IMR-90 (cell line): ENCODE data around the gene ALK. TPM values are rescaled to one million over a fixed set of nuclear protein-coding genes. Genes with fewer than 3 reads are reported as not detected.

Experiments
- ATAC-seq: fragments of 200-7000 bp; cut with Tn5 transposase; 2 replicates; pipeline ENCODE4 v1.9.1; 2020; ENCODE audit warnings: low read depth, mild to moderate bottlenecking, moderate library complexity
- BruUV-seq: library from RNA; stranded (reverse); fragments of 400-500 nt; replicated peaks from 2 replicates; lab custom pipeline; 2021; lab: Mats Ljungman, UMichigan
- CTCF ChIA-PET: fragments of 300-600 bp; formaldehyde crosslinking; extraction: SDS; loops from one replicate; lab custom pipeline; 2021; ENCODE audit warnings: antibody characterized with exemption; lab: Yijun Ruan, JAX
- POLR2A ChIA-PET: fragments of 300-600 bp; sonication (Branson Sonifier 250); formaldehyde crosslinking; loops from one replicate; lab custom pipeline; 2022; ENCODE audit warnings: antibody characterized with exemption; ENCODE audit not compliant: unreplicated experiment; lab: Charles Lee
- DNase-seq: peaks from one replicate; pipeline ENCODE4 v3.0.0; 2013
- H2AFZ ChIP-seq: replicated peaks from 2 replicates; pipeline ENCODE3; 2013; ENCODE audit warnings: low read length, mild to moderate bottlenecking; ENCODE audit not compliant: poor library complexity
- H2AK5ac ChIP-seq: 2 replicates; pipeline ENCODE4 v1.6.1; 2013; ENCODE audit warnings: low read depth, low read length, inconsistent platforms
- H2AK9ac ChIP-seq: replicated peaks from 2 replicates; pipeline ENCODE3; 2013; ENCODE audit warnings: mild to moderate bottlenecking, low read depth, low read length, moderate library complexity; ENCODE audit not compliant: poor library complexity
- H2BK120ac ChIP-seq: 2 replicates; pipeline ENCODE4 v1.6.1; 2013; ENCODE audit warnings: low read depth, low read length, inconsistent platforms
- H2BK15ac ChIP-seq: 3 replicates; pipeline ENCODE4 v1.6.1; 2013; ENCODE audit warnings: low read depth, low read length, inconsistent platforms
- H2BK20ac ChIP-seq: 2 replicates; pipeline ENCODE4 v1.6.1; 2013; ENCODE audit warnings: low read depth, mild to moderate bottlenecking, inconsistent platforms, low read length, moderate library complexity
- H2BK5ac ChIP-seq: 2 replicates; pipeline ENCODE4 v1.6.1; 2013; ENCODE audit warnings: mild to moderate bottlenecking, low read depth, low read length, inconsistent platforms; ENCODE audit not compliant: poor library complexity, severe bottlenecking
- H3K14ac ChIP-seq: replicated peaks from 2 replicates; pipeline ENCODE4 v1.6.1; 2013; ENCODE audit warnings: low read depth, low read length, inconsistent platforms
- H3K18ac ChIP-seq: 2 replicates; pipeline ENCODE4 v1.6.1; 2013; ENCODE audit warnings: low read depth, low read length, control low read depth
- H3K23ac ChIP-seq: 2 replicates; pipeline ENCODE4 v1.6.1; 2013; ENCODE audit warnings: low read depth, low read length, inconsistent platforms
- H3K27ac ChIP-seq: 2 replicates; pipeline ENCODE4 v1.5.1; 2013; ENCODE audit warnings: mild to moderate bottlenecking, control low read depth, low read length; ENCODE audit not compliant: insufficient read depth
- H3K27me3 ChIP-seq: 2 replicates; pipeline ENCODE4 v1.6.1; 2013; ENCODE audit warnings: low read length; ENCODE audit not compliant: control insufficient read depth, insufficient read depth
- H3K36me3 ChIP-seq: 2 replicates; pipeline ENCODE4 v1.6.1; 2013; ENCODE audit warnings: low read length, mixed read lengths; ENCODE audit not compliant: control insufficient read depth, insufficient read depth
- H3K4ac ChIP-seq: 2 replicates; pipeline ENCODE4 v1.6.1; 2013; ENCODE audit warnings: low read depth, low read length, inconsistent platforms
- H3K4me1 ChIP-seq: 2 replicates; pipeline ENCODE4 v1.6.1; 2013; ENCODE audit warnings: low read length, mixed read lengths; ENCODE audit not compliant: control insufficient read depth, insufficient read depth
- H3K4me2 ChIP-seq: 2 replicates; pipeline ENCODE4 v1.6.1; 2013; ENCODE audit warnings: low read depth, mild to moderate bottlenecking, control low read depth, low read length, moderate library complexity
- H3K4me3 ChIP-seq: 2 replicates; pipeline ENCODE4 v1.5.1; 2013; ENCODE audit warnings: low read depth, mild to moderate bottlenecking, control low read depth, low read length, moderate library complexity; ENCODE audit not compliant: insufficient read depth
- H3K56ac ChIP-seq: 2 replicates; pipeline ENCODE4 v1.6.1; 2013; ENCODE audit warnings: low read length, inconsistent platforms; ENCODE audit not compliant: insufficient read depth; ENCODE audit errors: extremely low read depth
- H3K79me1 ChIP-seq, 2 experiments: 2 replicates each; pipeline ENCODE4 v1.6.1; 2013; ENCODE audit warnings: low read length in 2 of 2, inconsistent platforms in 1 of 2, low read depth in 1 of 2
- H3K9ac ChIP-seq: 2 replicates; pipeline ENCODE4 v1.6.1; 2013; ENCODE audit warnings: low read depth, low read length, control low read depth
- H3K9me1 ChIP-seq: 2 replicates; pipeline ENCODE4 v1.6.1; 2013; ENCODE audit warnings: low read length, inconsistent platforms; ENCODE audit not compliant: insufficient read depth
- H3K9me3 ChIP-seq: 2 replicates; pipeline ENCODE4 v1.6.1; 2013; ENCODE audit warnings: low read length; ENCODE audit not compliant: control insufficient read depth, insufficient read depth
- H4K20me1 ChIP-seq: 2 replicates; pipeline ENCODE4 v1.6.1; 2013; ENCODE audit warnings: low read length, inconsistent platforms; ENCODE audit not compliant: insufficient read depth
- H4K5ac ChIP-seq: 2 replicates; pipeline ENCODE4 v1.6.1; 2013; ENCODE audit warnings: mild to moderate bottlenecking, low read depth, low read length, control low read depth
- H4K8ac ChIP-seq, 2 experiments: 2 replicates each; pipeline ENCODE4 v1.6.1; 2013; ENCODE audit warnings: low read depth in 2 of 2, low read length in 2 of 2, control low read depth in 1 of 2, inconsistent platforms in 1 of 2
- H4K91ac ChIP-seq: 2 replicates; pipeline ENCODE4 v1.6.1; 2013; ENCODE audit warnings: low read depth, low read length, inconsistent platforms; ENCODE audit not compliant: insufficient read depth
- BHLHE40 ChIP-seq: fragments of 150-350 bp; IDR thresholded peaks from 2 replicates; pipeline ENCODE4 v1.6.1; 2016; ENCODE audit warnings: mild to moderate bottlenecking, low read depth, low read length
- CEBPB ChIP-seq: IDR thresholded peaks from 2 replicates; pipeline ENCODE4 v1.6.1; 2012; ENCODE audit warnings: low read depth, low read length, improper control_type of control experiment
- CHD1 ChIP-seq: IDR thresholded peaks from 2 replicates; pipeline ENCODE4 v1.6.1; 2012; ENCODE audit warnings: low read depth, low read length, improper control_type of control experiment
- CTCF ChIP-seq: conservative IDR thresholded peaks from 2 replicates; pipeline ENCODE4 v1.5.1; 2012; ENCODE audit warnings: mild to moderate bottlenecking, low read depth, low read length, improper control_type of control experiment
- ELK1 ChIP-seq: fragments of 150-350 bp; IDR thresholded peaks from 2 replicates; pipeline ENCODE4 v1.6.1; 2016; ENCODE audit warnings: low read depth, mild to moderate bottlenecking, low read length, moderate library complexity, borderline replicate concordance
- FOS ChIP-seq: fragments of 150-350 bp; IDR thresholded peaks from 2 replicates; pipeline ENCODE4 v1.6.1; 2016; ENCODE audit warnings: low read depth, low read length
- MAFK ChIP-seq: IDR thresholded peaks from 2 replicates; pipeline ENCODE4 v1.6.1; 2012; ENCODE audit warnings: low read depth, low read length, improper control_type of control experiment
- MAZ ChIP-seq: IDR thresholded peaks from 2 replicates; pipeline ENCODE4 v1.6.1; 2012; ENCODE audit warnings: low read depth, mild to moderate bottlenecking, low read length, improper control_type of control experiment, moderate library complexity, borderline replicate concordance
- MXI1 ChIP-seq: IDR thresholded peaks from 2 replicates; pipeline ENCODE4 v1.6.1; 2012; ENCODE audit warnings: low read depth, mild to moderate bottlenecking, low read length, moderate library complexity, borderline replicate concordance
- NFE2L2 ChIP-seq: fragments of 150-350 bp; IDR thresholded peaks from 2 replicates; pipeline ENCODE4 v1.6.1; 2016; ENCODE audit warnings: low read depth, mild to moderate bottlenecking, low read length
- POLR2A ChIP-seq: IDR thresholded peaks from 2 replicates; pipeline ENCODE4 v1.6.1; 2012; ENCODE audit warnings: mild to moderate bottlenecking, low read depth, low read length
- RAD21 ChIP-seq: IDR thresholded peaks from 2 replicates; pipeline ENCODE4 v1.6.1; 2012; ENCODE audit warnings: low read length, improper control_type of control experiment
- RCOR1 ChIP-seq: IDR thresholded peaks from 2 replicates; pipeline ENCODE4 v1.6.1; 2012; ENCODE audit warnings: mild to moderate bottlenecking, low read length, improper control_type of control experiment; ENCODE audit not compliant: insufficient replicate concordance
- RFX5 ChIP-seq: IDR thresholded peaks from 2 replicates; pipeline ENCODE4 v1.8.0; 2012; ENCODE audit warnings: low read depth, mild to moderate bottlenecking, low read length, moderate library complexity
- SMC3 ChIP-seq: fragments of 150-350 bp; IDR thresholded peaks from 2 replicates; pipeline ENCODE4 v1.6.1; 2016; ENCODE audit warnings: low read depth, mild to moderate bottlenecking, antibody characterized with exemption, low read length, moderate library complexity
- USF2 ChIP-seq: fragments of 150-350 bp; IDR thresholded peaks from 2 replicates; pipeline ENCODE4 v1.6.1; 2017; ENCODE audit warnings: mild to moderate bottlenecking, antibody characterized with exemption, low read length, low read depth
- WGBS, 2 experiments: methylation state at CpG; one replicate each; pipeline versions ENCODE4 v1.1.5 to v1.1.7; 2013; ENCODE audit warnings: missing lambda C conversion rate in 2 of 2; ENCODE audit not compliant: insufficient read length in 1 of 2; ENCODE audit errors: extremely low coverage in 2 of 2; 5-methylcytosine and 5-hydroxymethylcytosine counted together
- dilution Hi-C: fragments of 300-500 bp; cut with HindIII; formaldehyde crosslinking; loops from one replicate; pipeline ENCODE4 v1.14.3; 2018; ENCODE audit warnings: low sequenced_read_pairs; ENCODE audit not compliant: unreplicated experiment
- in situ Hi-C: fragments of 300-500 bp; cut with MboI; formaldehyde crosslinking; loops from 3 replicates; pipeline ENCODE4 v1.14.3; 2019; ENCODE audit warnings: low sequenced_read_pairs, inconsistent platforms, mixed read lengths
- intact Hi-C: fragments of 100-400 bp; cut with micrococcal nuclease; formaldehyde crosslinking; loops from 2 replicates; pipeline ENCODE4 v1.10.0; 2022
- polyA plus RNA-seq, 3 experiments: library from polyadenylated mRNA; depleted of rRNA; stranded (reverse); fragments of >200 nt; gene quantifications; 2 replicates each; pipeline ENCODE4 v1.2.3, GENCODE V29; 2012; ENCODE audit warnings: low replicate concordance in 1 of 3
- total RNA-seq: library from RNA; depleted of rRNA; stranded (reverse); fragments of >200 nt; gene quantifications from 2 replicates; pipeline ENCODE4 v1.2.3, GENCODE V29; 2012

ALK gene
- total and polyA plus RNA-seq, 2 of the 4 experiments (the other 2 are of a cell fraction), result not detected

- dilution Hi-C loops, result no loop called here
- CTCF ChIA-PET, result no interaction called here
- BruUV-seq, result no TSS peak
Measured at GRCh38 chr2:29810956-29811355, 110.4 kb downstream of the ALK start.

More at GRCh38 chr2:29810956-29811355, 110.4 kb downstream of the ALK start:
- Histone ChIP-seq H3K56ac (no peak overlapping the region), H2AFZ (no peak overlapping the region), H3K27ac (no peak overlapping the region), H4K91ac (no peak overlapping the region), H2BK20ac (no peak overlapping the region), H3K4me1 (no peaks in the 10 kb centered on the region), H2BK15ac (no peak overlapping the region), H3K4ac (no peak overlapping the region), H2BK5ac (no peak overlapping the region), H4K20me1 (no peaks in the 10 kb centered on the region), H4K8ac (no peak overlapping the region), H2AK5ac (no peak overlapping the region), H4K5ac (no peak overlapping the region), H3K9me1 (no peaks in the 10 kb centered on the region), H2BK120ac (no peak overlapping the region), H2AK9ac (no peak overlapping the region), H3K23ac (no peak overlapping the region), H3K9ac (no peak overlapping the region), H3K36me3 (no peaks in the 10 kb centered on the region), H3K9me3 (no peaks in the 10 kb centered on the region), H3K4me3 (no peak overlapping the region), H3K4me2 (no peak overlapping the region), H3K79me1 (no peaks in the 10 kb centered on the region), H3K14ac (no peak overlapping the region), H3K18ac (no peak overlapping the region), H3K27me3 (peaks cover 13% of the 10 kb centered on the region; the same call in 1 of the 2 replicates)
- in situ Hi-C loops (no loop called here), intact Hi-C loops (loop anchor here (1.0 kb wide), 1 partner anchor 23 kb away; no protein-coding TSS in a partner anchor)
- no peak for TF ChIP-seq RFX5
- no peak for TF ChIP-seq ELK1
- no peak for TF ChIP-seq RCOR1
- no peak for TF ChIP-seq MAFK
- no peak for TF ChIP-seq MAZ
- TF ChIP-seq NFE2L2, result no peak
- no peak for TF ChIP-seq USF2
- no peak for TF ChIP-seq RAD21
- TF ChIP-seq POLR2A, result no peak
- TF ChIP-seq BHLHE40, result no peak
- TF ChIP-seq CTCF, result no peak
- TF ChIP-seq CEBPB, result no peak
- no peak for TF ChIP-seq FOS
- TF ChIP-seq MXI1, result no peak
- TF ChIP-seq SMC3, result no peak
- TF ChIP-seq CHD1, result no peak
- no peak for ATAC-seq
- 0% methylated on average over 2 of the region's 5 CpGs; no CpG with 5 or more reads in 1 of the 2 experiments for WGBS, 2 experiments
- DNase-seq, result no peak
- POLR2A ChIA-PET, result no interaction called here
